ENCODE data around the gene EHMT1. TPM values are rescaled to one million over a fixed set of nuclear protein-coding genes. Genes with fewer than 3 reads are reported as not detected.

Gene EHMT1
- total RNA-seq, 2 donors from 2014 or later: 56.2 to 97.9 TPM

DNA sequence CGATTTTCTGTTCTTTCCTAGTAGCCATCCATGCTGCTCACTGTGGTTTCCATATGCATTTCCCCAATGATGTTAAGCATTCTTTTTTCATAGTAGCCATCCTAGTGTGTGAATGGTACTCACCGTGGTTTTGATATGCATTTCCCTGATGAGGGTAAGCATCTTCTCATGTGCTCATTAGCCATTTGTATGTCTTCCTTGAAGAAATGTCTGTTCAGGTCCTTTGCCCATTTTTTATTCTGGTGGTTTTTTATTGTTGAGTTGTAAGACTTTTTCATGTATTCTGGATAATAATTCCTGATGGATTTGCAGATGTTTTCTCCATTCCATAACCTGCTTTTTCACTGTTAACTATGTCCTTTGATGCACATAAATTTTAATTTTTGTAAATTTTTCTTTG lies 108.0 kb downstream of the EHMT1 start:
- no peak overlapping the region for H3K27ac ChIP-seq
- no peak overlapping the region for H3K4me3 ChIP-seq
- H3K9me3 ChIP-seq: no peaks in the 10 kb centered on the region
- no peaks in the 10 kb centered on the region for H3K36me3 ChIP-seq
- no peaks in the 10 kb centered on the region for H3K27me3 ChIP-seq
- H3K4me1 ChIP-seq: no peaks in the 10 kb centered on the region
- intact Hi-C loops (cut with DNase I): no loop called here
- no peak for DNase-seq
- no peak overlapping the region for H3K9ac ChIP-seq (ENCODE audit: low read depth in 2 of 2, low read length in 2 of 2)
- TF ChIP-seq, protein P1, sequence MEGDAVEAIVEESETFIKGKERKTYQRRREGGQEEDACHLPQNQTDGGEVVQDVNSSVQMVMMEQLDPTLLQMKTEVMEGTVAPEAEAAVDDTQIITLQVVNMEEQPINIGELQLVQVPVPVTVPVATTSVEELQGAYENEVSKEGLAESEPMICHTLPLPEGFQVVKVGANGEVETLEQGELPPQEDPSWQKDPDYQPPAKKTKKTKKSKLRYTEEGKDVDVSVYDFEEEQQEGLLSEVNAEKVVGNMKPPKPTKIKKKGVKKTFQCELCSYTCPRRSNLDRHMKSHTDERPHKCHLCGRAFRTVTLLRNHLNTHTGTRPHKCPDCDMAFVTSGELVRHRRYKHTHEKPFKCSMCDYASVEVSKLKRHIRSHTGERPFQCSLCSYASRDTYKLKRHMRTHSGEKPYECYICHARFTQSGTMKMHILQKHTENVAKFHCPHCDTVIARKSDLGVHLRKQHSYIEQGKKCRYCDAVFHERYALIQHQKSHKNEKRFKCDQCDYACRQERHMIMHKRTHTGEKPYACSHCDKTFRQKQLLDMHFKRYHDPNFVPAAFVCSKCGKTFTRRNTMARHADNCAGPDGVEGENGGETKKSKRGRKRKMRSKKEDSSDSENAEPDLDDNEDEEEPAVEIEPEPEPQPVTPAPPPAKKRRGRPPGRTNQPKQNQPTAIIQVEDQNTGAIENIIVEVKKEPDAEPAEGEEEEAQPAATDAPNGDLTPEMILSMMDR (IDR thresholded peaks at IDR 0.05): no peak

DNA sequence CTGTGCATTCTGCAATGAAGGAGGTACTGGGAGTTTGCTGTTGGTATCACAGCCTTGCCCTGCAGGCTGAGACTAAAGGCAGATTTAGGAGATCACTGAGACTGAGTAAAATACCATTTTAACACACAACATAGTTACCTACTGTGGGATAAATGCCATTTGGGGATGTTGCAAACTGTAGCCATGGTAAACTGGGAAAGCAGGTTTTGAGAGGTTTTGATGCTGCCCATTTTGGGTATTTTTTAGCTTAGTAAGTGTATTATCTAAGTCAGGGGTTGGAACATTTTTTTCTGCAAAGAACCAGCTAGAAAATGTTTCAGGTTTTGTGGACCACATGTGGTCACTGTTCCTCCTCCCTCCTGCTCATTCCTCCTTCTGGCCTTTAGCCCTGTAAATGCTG lies 108.9 kb downstream of the EHMT1 start:
- Histone ChIP-seq H3K27ac (no peak overlapping the region), H3K36me3 (no peaks in the 10 kb centered on the region), H3K4me3 (no peak overlapping the region), H3K9me3 (no peaks in the 10 kb centered on the region), H3K4me1 (no peaks in the 10 kb centered on the region), H3K27me3 (no peaks in the 10 kb centered on the region), H3K9ac (ENCODE audit: low read depth in 2 of 2, low read length in 2 of 2) (no peak overlapping the region)
- no peak for DNase-seq
- intact Hi-C loops (cut with DNase I): no loop called here
- TF ChIP-seq, protein P1 (IDR thresholded peaks at IDR 0.05): no peak

DNA sequence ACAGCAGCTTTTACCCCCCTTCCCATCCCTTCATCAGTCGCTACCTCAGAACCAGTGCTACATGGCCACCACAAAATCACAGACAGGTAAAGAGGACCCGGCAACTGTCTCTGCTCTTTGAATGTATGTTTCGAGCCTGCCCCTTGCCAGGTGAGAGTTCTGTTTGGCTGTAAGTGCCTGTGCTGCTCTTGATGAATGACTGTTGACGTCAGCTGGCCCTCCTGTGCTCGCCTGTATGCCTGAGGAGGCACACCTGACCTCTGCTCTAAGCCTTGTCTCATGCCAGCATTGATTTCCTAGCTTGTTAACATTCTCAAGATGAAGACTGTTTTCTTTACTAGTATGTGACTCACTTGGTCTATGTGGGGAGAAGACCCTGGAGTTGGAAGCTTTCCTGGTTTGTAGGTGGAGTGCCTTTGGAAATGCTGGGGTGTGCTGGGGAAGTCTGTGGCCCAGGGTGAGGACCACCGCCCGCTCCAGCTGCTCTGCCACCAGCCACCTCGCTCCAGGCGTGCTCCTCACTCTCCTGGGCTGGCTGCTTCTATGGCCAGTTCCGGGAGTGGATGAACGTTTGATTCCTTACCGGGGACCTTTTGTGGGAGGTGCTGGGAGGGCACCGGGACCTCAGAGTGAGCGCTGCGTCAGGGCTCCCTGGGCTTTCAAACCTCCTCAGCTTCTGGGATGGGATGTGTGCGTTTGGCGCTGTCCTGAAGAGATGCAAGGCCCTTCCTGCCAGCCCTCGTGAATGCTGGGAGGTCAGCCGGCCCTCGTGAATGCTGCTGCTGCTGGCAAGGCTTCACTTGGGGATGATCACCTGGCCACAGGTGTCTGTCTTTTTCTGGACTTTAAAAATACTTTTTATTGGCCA lies 109.9 kb downstream of the EHMT1 start:
- Histone ChIP-seq H3K9me3 (no peaks in the 10 kb centered on the region), H3K9ac (ENCODE audit: low read depth in 2 of 2, low read length in 2 of 2) (no peak overlapping the region), H3K27me3 (no peaks in the 10 kb centered on the region), H3K4me1 (no peaks in the 10 kb centered on the region), H3K27ac (no peak overlapping the region), H3K36me3 (no peaks in the 10 kb centered on the region), H3K4me3 (no peak overlapping the region)
- no peak for DNase-seq
- TF ChIP-seq, protein P1 (IDR thresholded peaks at IDR 0.05): no peak
- intact Hi-C loops (cut with DNase I): no loop called here

DNA sequence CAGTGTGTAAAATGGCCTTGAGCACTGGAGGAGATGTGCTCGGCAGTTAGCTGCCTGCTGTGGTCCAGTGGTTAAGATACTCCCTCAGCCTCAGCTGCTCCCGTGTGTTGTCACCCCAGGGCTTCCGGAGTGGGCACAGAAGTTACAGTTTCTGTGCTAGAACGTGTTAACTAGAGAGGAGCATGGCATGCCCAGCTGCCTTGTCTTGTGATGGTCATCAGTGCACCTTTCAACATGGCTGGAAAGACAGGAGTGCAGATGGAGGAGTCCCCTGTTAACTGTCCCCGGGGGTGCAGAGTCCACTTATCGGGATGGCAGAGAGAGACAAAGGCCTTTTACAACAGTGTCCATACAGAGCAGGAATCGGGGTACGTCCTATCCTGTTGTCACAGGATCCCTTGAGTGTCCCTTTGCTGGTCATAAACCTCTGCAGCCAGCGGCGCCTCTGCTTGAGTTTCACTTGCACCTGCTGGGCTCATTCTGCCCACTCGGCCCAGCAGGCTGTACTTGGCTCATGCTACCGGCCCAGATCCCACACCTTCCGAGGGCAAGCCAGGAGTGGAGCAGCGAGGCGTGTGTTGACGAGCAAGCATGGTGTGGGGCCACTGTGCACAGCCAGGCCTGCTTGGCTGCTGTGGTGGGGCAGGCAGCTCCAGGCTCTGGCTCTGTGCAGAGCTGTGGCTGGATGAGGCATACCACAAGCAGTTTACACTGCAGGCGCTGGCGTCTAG lies 112.6 kb downstream of the EHMT1 start:
- DNase-seq: no peak
- intact Hi-C loops (cut with DNase I): no loop called here
- Histone ChIP-seq H3K36me3 (no peaks in the 10 kb centered on the region), H3K4me3 (no peak overlapping the region), H3K9me3 (no peaks in the 10 kb centered on the region), H3K4me1 (no peaks in the 10 kb centered on the region), H3K27me3 (no peaks in the 10 kb centered on the region), H3K9ac (ENCODE audit: low read depth in 2 of 2, low read length in 2 of 2) (no peak overlapping the region), H3K27ac (no peak overlapping the region)
- TF ChIP-seq, protein P1 (IDR thresholded peaks at IDR 0.05): no peak

DNA sequence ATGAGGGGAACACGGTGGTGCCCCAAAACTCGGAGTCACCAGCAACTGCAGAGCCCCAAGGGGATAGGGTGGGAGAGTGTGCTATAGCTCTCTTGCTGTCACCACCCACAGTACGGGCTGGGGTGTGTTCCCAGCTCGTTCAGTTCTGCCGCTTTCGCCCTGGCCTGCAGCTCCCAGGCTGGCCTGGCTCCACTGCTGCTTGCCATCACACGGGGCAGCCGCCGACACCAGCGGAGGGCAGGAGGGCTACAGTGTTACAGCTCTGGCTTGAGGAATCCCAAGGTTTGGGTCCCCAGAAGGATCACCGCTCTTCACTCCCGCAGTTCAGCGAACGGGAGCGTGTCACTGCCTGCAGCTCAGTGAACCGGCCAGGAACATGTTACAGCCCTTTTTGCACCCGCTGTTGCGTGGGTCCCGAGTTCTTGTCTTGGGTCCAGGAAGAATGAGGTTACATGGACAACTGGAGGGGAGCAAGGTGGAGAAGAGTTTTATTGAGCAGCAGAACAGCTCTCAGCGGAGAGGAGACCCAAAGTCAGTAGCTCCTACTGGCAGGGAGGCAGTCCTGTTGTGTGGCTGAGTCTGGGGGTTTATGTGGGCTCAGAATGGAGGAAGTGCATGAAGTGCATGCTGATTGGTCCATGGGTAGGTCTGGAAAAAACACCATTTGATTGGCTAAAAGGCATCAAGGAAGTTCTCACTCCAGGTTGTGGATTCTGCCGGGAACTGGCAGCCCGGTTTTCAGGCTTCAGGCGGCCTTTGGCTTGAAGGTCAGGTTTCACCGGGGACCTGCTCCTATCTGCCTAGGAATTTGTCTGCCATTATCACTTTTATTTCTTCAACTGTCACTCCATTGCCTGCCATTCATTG lies 113.4 kb downstream of the EHMT1 start:
- Histone ChIP-seq H3K27ac (no peak overlapping the region), H3K36me3 (no peaks in the 10 kb centered on the region), H3K4me1 (no peaks in the 10 kb centered on the region), H3K9me3 (no peaks in the 10 kb centered on the region), H3K27me3 (no peaks in the 10 kb centered on the region), H3K4me3 (no peak overlapping the region), H3K9ac (ENCODE audit: low read depth in 2 of 2, low read length in 2 of 2) (no peak overlapping the region)
- TF ChIP-seq, protein P1 (IDR thresholded peaks at IDR 0.05): no peak
- intact Hi-C loops (cut with DNase I): no loop called here
- DNase-seq: no peak

Measured in colonic mucosa (tissue), 4 donors.